HUES6 (cell line): ENCODE results near the gene MYH9.
"Not testable (repeated sequence)": the region's sequence is repeated elsewhere in the genome, so short reads cannot be mapped to it uniquely, and the experiment has no call there.

Source experiments
- H3K27ac ChIP-seq: 2 replicates; pipeline ENCODE4 v1.7.0; 2013; ENCODE audit warnings: low read depth, mild to moderate bottlenecking, low read length, inconsistent platforms
- H3K27me3 ChIP-seq: 2 replicates; pipeline ENCODE4 v1.6.1; 2013; ENCODE audit warnings: low read length; ENCODE audit not compliant: control insufficient read depth, insufficient read depth
- H3K36me3 ChIP-seq: 2 replicates; pipeline ENCODE4 v1.6.1; 2013; ENCODE audit warnings: low read length; ENCODE audit not compliant: control insufficient read depth, insufficient read depth
- H3K4me1 ChIP-seq: 2 replicates; pipeline ENCODE4 v1.6.1; 2013; ENCODE audit warnings: low read length; ENCODE audit not compliant: control insufficient read depth, insufficient read depth
- H3K4me3 ChIP-seq: 2 replicates; pipeline ENCODE4 v1.5.1; 2013; ENCODE audit warnings: low read depth, low read length
- H3K9ac ChIP-seq: one replicate; pipeline ENCODE4 v1.6.1; 2013; ENCODE audit warnings: mild to moderate bottlenecking, low read length
- H3K9me3 ChIP-seq: 2 replicates; pipeline ENCODE4 v1.6.1; 2013; ENCODE audit warnings: low read depth, low read length; ENCODE audit not compliant: control insufficient read depth, insufficient read depth

Gene MYH9

DNA sequence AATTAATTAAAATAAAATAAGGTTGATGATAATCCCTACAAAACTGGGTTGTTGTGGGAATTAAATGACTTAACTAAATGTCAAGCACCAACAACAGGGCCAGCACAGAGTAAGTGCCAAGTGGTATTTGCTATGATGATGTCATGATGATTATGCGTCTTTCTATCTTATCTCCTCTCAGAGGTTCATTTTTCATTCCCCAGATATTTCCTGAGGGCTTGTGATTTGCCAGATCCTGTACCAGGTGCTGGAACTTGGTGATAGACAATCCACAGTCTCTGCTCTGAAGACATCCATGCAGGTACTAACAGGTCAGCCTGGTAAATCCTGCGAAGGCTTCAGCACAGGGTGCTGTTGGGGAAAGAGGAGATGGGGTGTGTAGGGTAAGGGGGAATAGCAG, 8.1 kb upstream of the MYH9 start:
- no peak overlapping the region for H3K4me3 ChIP-seq
- H3K4me1 ChIP-seq, result peaks cover 17% of the 10 kb centered on the region
- H3K27ac ChIP-seq, result no peak overlapping the region
- no peaks in the 10 kb centered on the region for H3K36me3 ChIP-seq
- H3K27me3 ChIP-seq, result no peaks in the 10 kb centered on the region
- no peak overlapping the region for H3K9ac ChIP-seq
- no peaks in the 10 kb centered on the region for H3K9me3 ChIP-seq

DNA sequence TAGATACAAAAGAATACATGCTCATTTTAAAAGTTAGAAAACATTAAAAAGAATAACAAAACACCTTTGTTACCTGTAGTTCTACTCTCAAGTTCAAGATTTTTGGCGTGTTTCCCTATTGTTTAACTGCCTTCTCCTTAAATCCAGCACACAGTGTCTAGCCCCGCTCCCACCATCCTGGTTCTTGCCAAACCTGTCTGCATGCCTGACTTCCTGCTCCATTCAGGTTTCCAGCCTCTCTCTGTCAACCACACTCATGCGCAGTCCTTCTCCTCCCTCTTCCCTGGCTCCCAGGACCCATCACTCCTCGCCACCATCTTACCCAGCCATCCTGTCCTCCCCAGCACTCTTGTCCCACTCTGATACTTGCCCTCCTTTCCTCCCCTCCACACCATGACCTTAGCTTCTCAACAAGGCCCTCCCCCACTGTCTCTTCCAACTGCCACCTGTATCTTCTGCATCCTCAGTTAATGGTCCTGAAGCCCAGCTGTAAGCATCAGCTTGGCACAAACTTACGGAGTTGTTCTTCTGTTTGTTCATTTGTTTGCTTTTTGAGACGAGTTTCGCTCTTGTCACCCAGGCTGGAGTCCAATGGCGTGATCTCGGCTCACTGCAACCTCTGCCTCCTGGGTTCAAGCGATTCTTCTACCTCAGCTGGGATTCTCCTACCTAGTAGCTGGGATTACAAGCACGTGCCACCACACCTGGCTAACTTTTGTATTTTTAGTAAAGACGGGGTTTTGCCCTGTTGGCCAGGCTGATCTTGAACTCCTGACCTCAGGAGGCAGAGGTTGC, 7.5 kb upstream of the MYH9 start:
- Histone ChIP-seq H3K27me3 (no peaks in the 10 kb centered on the region), H3K27ac (no peak overlapping the region), H3K9ac (no peak overlapping the region), H3K9me3 (no peaks in the 10 kb centered on the region), H3K36me3 (no peaks in the 10 kb centered on the region), H3K4me1 (peaks cover 17% of the 10 kb centered on the region), H3K4me3 (no peak overlapping the region)

- Histone ChIP-seq H3K4me1 (peaks cover 14% of the 10 kb centered on the region; the same call in 1 of the 2 replicates), H3K27ac (no peak overlapping the region), H3K4me3 (no peak overlapping the region), H3K9ac (no peak overlapping the region), H3K27me3 (no peaks in the 10 kb centered on the region), H3K9me3 (no peaks in the 10 kb centered on the region), H3K36me3 (no peaks in the 10 kb centered on the region)
Observed at GRCh38 chr22:36391638-36392037, 3.9 kb upstream of the MYH9 start.

GRCh38 chr22:36389122-36389521, 1.4 kb upstream of the MYH9 start:
- H3K9ac ChIP-seq, H3K27ac ChIP-seq, H3K9me3 ChIP-seq, H3K36me3 ChIP-seq, H3K27me3 ChIP-seq: not testable (repeated sequence)
- Histone ChIP-seq H3K4me1 (peaks cover 24% of the 10 kb centered on the region), H3K4me3 (peak overlapping the region; percentile 55)

DNA sequence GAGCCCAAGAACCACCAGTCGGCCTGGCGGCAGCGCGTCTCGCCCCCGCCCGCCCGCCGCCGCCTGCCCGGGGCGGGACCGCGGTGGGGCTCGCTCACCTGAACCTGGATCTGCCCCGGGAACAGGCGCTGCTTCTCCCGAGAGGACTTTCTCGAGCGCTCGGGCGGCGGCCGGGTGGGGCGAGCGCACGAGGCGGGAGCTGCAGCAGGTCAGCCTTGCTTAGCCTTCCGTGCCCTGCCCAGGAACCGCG, 133 bp downstream of the MYH9 start:
- Histone ChIP-seq H3K9me3 (no peaks in the 10 kb centered on the region), H3K27me3 (no peaks in the 10 kb centered on the region), H3K36me3 (peaks cover 15% of the 10 kb centered on the region), H3K9ac (peak overlapping the region; percentile 88), H3K27ac (peak overlapping the region; percentile 80; the same call in 1 of the 2 replicates), H3K4me3 (peak overlapping the region; percentile 94), H3K4me1 (peaks cover 29% of the 10 kb centered on the region)

- H3K9ac ChIP-seq, result peak overlapping the region; percentile 88
- H3K4me3 ChIP-seq, result peak overlapping the region; percentile 94
- H3K36me3 ChIP-seq, result peaks cover 15% of the 10 kb centered on the region
- H3K27me3 ChIP-seq, result no peaks in the 10 kb centered on the region
- no peaks in the 10 kb centered on the region for H3K9me3 ChIP-seq
- H3K27ac ChIP-seq, result peak overlapping the region; percentile 84; the same call in 1 of the 2 replicates
- H3K4me1 ChIP-seq, result peaks cover 29% of the 10 kb centered on the region
Observed at GRCh38 chr22:36386900-36387708, 663 bp downstream of the MYH9 start.

- Histone ChIP-seq H3K4me3 (peak overlapping the region; percentile 94), H3K9ac (peak overlapping the region; percentile 88), H3K27me3 (no peaks in the 10 kb centered on the region), H3K9me3 (no peaks in the 10 kb centered on the region), H3K4me1 (peaks cover 29% of the 10 kb centered on the region), H3K27ac (peak overlapping the region; percentile 84; the same call in 1 of the 2 replicates), H3K36me3 (peaks cover 19% of the 10 kb centered on the region)
Observed at GRCh38 chr22:36386351-36386899, 1.3 kb downstream of the MYH9 start.

- Histone ChIP-seq H3K4me3 (peak overlapping the region; percentile 94), H3K9me3 (no peaks in the 10 kb centered on the region), H3K4me1 (peaks cover 29% of the 10 kb centered on the region), H3K27ac (peak overlapping the region; percentile 84), H3K27me3 (no peaks in the 10 kb centered on the region), H3K36me3 (peaks cover 20% of the 10 kb centered on the region), H3K9ac (peak overlapping the region; percentile 88)
Observed at GRCh38 chr22:36385491-36386350, 2.0 kb downstream of the MYH9 start.

- Histone ChIP-seq H3K9me3 (no peaks in the 10 kb centered on the region), H3K4me1 (peaks cover 33% of the 10 kb centered on the region), H3K27me3 (no peaks in the 10 kb centered on the region), H3K4me3 (peak overlapping the region; percentile 94), H3K36me3 (peaks cover 20% of the 10 kb centered on the region), H3K27ac (peak overlapping the region; percentile 62), H3K9ac (peak overlapping the region; percentile 88)
Observed at GRCh38 chr22:36384766-36385481, 2.8 kb downstream of the MYH9 start.

DNA sequence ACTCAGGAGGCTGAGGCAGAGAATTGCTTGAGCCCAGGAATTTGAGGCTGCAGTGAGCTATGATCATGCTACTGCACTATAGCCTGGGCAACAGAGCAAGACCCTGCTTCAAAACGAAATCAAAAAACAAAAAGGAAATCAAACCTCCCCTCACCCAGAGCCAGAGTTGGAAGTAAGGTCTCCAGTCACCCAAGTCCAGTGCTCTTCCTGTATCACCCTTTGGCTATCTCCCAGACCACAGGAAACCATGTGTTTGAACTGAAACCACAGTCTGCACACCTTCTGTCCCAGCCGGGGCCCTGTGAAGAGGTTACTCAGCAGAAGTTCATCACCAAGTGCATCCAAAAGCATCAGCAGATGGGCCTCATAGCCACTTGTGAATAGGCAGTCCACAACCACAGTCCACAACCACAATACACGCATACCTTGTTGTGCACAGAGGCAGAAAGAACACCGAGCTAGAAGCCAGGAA, 4.6 kb downstream of the MYH9 start:
- Histone ChIP-seq H3K4me3 (no peak overlapping the region), H3K9me3 (no peaks in the 10 kb centered on the region), H3K9ac (no peak overlapping the region), H3K4me1 (peaks cover 34% of the 10 kb centered on the region), H3K27me3 (no peaks in the 10 kb centered on the region), H3K27ac (no peak overlapping the region), H3K36me3 (peaks cover 26% of the 10 kb centered on the region)
